Fibroblast of pulmonary artery (primary cell): ENCODE data around the gene CGNL1.

ENCODE experiments used
- DNase-seq: peaks from one replicate; pipeline ENCODE4 v3.0.0-alpha.2; 2010; ENCODE audit warnings: low read depth
- H3K4me3 ChIP-seq: replicated peaks from 2 replicates; pipeline ENCODE4 v1.5.1; 2011; ENCODE audit warnings: low read depth, mild to moderate bottlenecking, control low read depth, low read length, moderate library complexity
- CTCF ChIP-seq: IDR thresholded peaks from 2 replicates; pipeline ENCODE4 v1.5.1; 2011; ENCODE audit warnings: mild to moderate bottlenecking, control low read depth, low read length, inconsistent platforms; ENCODE audit errors: missing control alignments

CGNL1 gene

GRCh38 chr15:57589754-57590153 lies 213.4 kb downstream of the CGNL1 start:
- DNase-seq: no peak
- TF ChIP-seq CTCF: no peak
- no peak overlapping the region for H3K4me3 ChIP-seq

- no peak for TF ChIP-seq CTCF
- no peak for DNase-seq
- peak overlapping the region; percentile 44 for H3K4me3 ChIP-seq
These were observed 215.0 kb downstream of the CGNL1 start for GRCh38 chr15:57591237-57591821.

GRCh38 chr15:57591822-57592367 lies 215.6 kb downstream of the CGNL1 start, which contains the start of gene MYZAP:
Gene MYZAP, plus strand, starts transcription at chr15:57591904. Its CDS starts 131 bp downstream, at chr15:57592035.
- no peak for DNase-seq
- no peak for TF ChIP-seq CTCF
- H3K4me3 ChIP-seq: peak within 1 kb of the TSS; percentile 44

GRCh38 chr15:57592426-57592825 lies 216.1 kb downstream of the CGNL1 start:
- H3K4me3 ChIP-seq: peak overlapping the region; percentile 44
- DNase-seq: no peak
- no peak for TF ChIP-seq CTCF

GRCh38 chr15:57592836-57593420 lies 216.6 kb downstream of the CGNL1 start:
- no peak for DNase-seq
- no peak for TF ChIP-seq CTCF
- no peak overlapping the region for H3K4me3 ChIP-seq

GRCh38 chr15:57594479-57594878 lies 218.2 kb downstream of the CGNL1 start:
- no peak overlapping the region for H3K4me3 ChIP-seq
- no peak for DNase-seq
- TF ChIP-seq CTCF: no peak
